HFFc6 (cell line): ENCODE data around the gene TPR. TPM values are rescaled to one million over a fixed set of nuclear protein-coding genes. Genes with fewer than 3 reads are reported as not detected.
A peak's percentile ranks its signal among the peaks of the same experiment; 100 is the strongest.

ENCODE experiments used
- DNase-seq: peaks from one replicate; pipeline ENCODE4 v3.0.0-alpha.2; 2018
- H3K27ac Mint-ChIP-seq: 2 replicates; pipeline ENCODE4 v1.8.0; 2020; ENCODE audit warnings: mild to moderate bottlenecking, mixed read lengths
- H3K27me3 Mint-ChIP-seq: 2 replicates; pipeline ENCODE4 v1.8.0; 2021; ENCODE audit warnings: mild to moderate bottlenecking, moderate library complexity, mixed read lengths; ENCODE audit not compliant: insufficient read depth
- H3K36me3 Mint-ChIP-seq: 2 replicates; pipeline ENCODE4 v1.8.0; 2021; ENCODE audit warnings: low read depth, mixed read lengths
- H3K4me1 Mint-ChIP-seq: 2 replicates; pipeline ENCODE4 v1.8.0; 2020; ENCODE audit warnings: low read depth, mixed read lengths
- H3K4me3 Mint-ChIP-seq: 2 replicates; pipeline ENCODE4 v1.8.0; 2020; ENCODE audit warnings: mild to moderate bottlenecking, moderate library complexity, mixed read lengths
- H3K9me3 Mint-ChIP-seq: 2 replicates; pipeline ENCODE4 v1.8.0; 2020; ENCODE audit warnings: mild to moderate bottlenecking, mixed read lengths
- CTCF ChIP-seq: fragments of 200-600 bp; sonication (generic); IDR thresholded peaks from 2 replicates; pipeline ENCODE4 v1.5.0; 2021; ENCODE audit warnings: antibody characterized with exemption, mild to moderate bottlenecking
- total RNA-seq, 6 experiments: library from RNA; stranded (reverse); fragmentation: NEBNext Ultra II Directional; extraction: Animal tissue kit (Norgen Biotek cat#: 25700); gene quantifications; 2 replicates in 1 of 6; 3 replicates in 5 of 6; pipeline ENCODE4 v1.2.3, GENCODE V29; 2021

TPR gene
- total RNA-seq, 6 experiments from 2014 or later, result 61.4 to 75.6 (median 62.8) TPM

GRCh38 chr1:186307445-186307844 lies 67.6 kb downstream of the TPR start:
- Mint-ChIP-seq H3K4me1 (no peaks in the 10 kb centered on the region), H3K27ac (no peak overlapping the region), H3K4me3 (no peak overlapping the region), H3K36me3 (no peaks in the 10 kb centered on the region), H3K9me3 (no peaks in the 10 kb centered on the region), H3K27me3 (peaks cover 2% of the 10 kb centered on the region; the same call in 1 of the 2 replicates)
- no peak for TF ChIP-seq CTCF
- no peak for DNase-seq

DNA sequence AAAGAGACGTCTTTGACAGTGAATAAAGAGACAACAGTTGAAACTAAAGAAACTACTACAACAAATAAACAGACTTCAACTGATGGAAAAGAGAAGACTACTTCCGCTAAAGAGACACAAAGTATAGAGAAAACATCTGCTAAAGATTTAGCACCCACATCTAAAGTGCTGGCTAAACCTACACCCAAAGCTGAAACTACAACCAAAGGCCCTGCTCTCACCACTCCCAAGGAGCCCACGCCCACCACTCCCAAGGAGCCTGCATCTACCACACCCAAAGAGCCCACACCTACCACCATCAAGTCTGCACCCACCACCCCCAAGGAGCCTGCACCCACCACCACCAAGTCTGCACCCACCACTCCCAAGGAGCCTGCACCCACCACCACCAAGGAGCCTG lies 68.5 kb downstream of the TPR start:
- Mint-ChIP-seq H3K4me1 (no peaks in the 10 kb centered on the region), H3K27me3 (peaks cover 2% of the 10 kb centered on the region; the same call in 1 of the 2 replicates), H3K9me3 (no peaks in the 10 kb centered on the region), H3K27ac (no peak overlapping the region), H3K36me3 (no peaks in the 10 kb centered on the region), H3K4me3 (no peak overlapping the region)
- no peak for DNase-seq
- TF ChIP-seq CTCF, result no peak

DNA sequence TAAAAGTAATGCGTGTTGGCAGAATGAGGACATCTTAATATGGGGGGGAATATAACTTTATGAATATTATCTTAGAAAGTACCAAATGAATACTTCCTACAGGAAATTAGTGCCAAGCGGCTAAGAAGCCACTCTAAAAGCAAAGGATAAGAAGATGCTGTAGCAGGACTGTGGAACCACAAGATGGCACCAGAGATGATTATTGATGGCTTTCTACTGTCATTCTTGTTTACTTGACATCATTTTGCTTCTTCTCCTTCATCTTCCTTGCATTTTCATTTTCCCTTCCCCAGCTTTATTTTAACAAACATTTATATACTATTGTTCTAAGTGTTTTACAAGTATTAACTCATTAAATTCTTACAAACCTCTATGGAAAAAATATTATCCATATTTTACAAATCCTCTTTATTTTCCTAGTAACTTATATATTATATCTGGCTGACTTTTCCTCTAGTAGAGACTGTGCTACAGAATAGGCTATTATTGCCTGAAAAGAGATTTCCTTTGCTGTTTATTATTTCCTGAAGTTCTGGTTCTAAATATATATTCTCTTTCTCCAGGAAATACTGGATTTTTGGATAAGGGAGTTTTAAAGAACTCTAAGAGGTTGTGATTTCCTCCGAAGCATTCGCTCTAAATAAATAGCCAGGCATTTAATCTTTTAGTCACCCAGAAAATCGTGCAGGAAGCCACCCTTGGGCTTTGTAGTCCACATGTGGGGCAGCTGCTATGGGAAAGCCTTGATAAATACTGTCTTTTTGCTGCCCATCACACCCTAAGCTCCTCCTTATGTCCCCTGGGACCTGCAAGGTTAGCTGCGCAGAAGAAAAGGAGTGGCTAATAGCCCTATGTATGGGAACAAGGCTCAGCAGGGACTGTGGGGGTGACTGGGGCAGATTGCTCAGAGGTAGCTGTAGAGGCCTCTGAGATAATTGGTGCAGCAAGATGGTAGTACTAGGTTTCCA lies 69.8 kb downstream of the TPR start:
- Mint-ChIP-seq H3K4me3 (no peak overlapping the region), H3K27ac (no peak overlapping the region), H3K36me3 (no peaks in the 10 kb centered on the region), H3K27me3 (peaks cover 2% of the 10 kb centered on the region; the same call in 1 of the 2 replicates), H3K9me3 (no peaks in the 10 kb centered on the region), H3K4me1 (no peaks in the 10 kb centered on the region)
- TF ChIP-seq CTCF, result peak; percentile 77
- peak; percentile 30 for DNase-seq

DNA sequence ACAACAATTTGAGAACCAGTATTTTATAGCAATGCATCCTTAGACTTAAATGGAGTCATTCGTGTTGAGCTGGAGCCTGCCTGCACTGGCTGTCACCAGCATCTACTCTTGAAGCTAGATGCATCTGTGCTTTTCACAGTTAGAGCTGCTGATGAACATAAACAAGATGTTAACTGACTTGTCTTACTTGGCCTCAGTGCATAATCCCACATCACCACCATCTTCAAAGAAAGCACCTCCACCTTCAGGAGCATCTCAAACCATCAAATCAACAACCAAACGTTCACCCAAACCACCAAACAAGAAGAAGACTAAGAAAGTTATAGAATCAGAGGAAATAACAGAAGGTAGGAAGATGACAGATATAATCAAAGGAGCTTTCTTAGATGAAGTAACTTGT lies 71.1 kb downstream of the TPR start:
- Mint-ChIP-seq H3K4me1 (no peaks in the 10 kb centered on the region), H3K4me3 (no peak overlapping the region), H3K27ac (no peak overlapping the region), H3K27me3 (peaks cover 6% of the 10 kb centered on the region; the same call in 1 of the 2 replicates), H3K36me3 (no peaks in the 10 kb centered on the region), H3K9me3 (no peaks in the 10 kb centered on the region)
- TF ChIP-seq CTCF, result no peak
- DNase-seq, result no peak

DNA sequence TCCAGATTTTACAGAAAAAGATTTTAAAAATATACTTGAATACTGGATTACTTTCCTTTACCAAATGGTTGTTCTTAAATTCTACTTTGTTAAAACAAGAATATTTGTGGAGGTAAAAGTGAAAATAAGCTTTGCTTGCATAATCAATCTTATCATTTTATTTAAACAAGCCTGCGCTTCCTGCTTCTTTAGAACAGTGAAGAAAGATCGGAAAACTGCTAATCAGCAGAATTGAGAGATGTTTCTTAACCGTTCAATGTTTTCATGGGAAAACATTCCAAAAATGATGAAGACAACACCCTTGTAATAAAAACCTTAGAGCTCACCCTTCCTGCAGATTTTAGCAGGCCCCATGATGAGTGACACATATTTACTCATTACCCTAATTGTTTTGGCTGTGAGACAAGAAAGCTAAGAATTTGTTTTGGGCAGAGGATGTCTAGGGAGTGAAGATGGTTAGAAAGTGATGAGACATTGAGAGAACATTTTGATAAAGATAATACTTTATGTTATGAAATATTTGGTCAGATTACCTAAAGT lies 72.6 kb downstream of the TPR start:
- no peaks in the 10 kb centered on the region for H3K9me3 Mint-ChIP-seq
- no peaks in the 10 kb centered on the region for H3K36me3 Mint-ChIP-seq
- H3K27me3 Mint-ChIP-seq, result peaks cover 7% of the 10 kb centered on the region; the same call in 1 of the 2 replicates
- no peak for TF ChIP-seq CTCF
- no peak overlapping the region for H3K27ac Mint-ChIP-seq
- DNase-seq, result no peak
- H3K4me3 Mint-ChIP-seq, result no peak overlapping the region
- no peaks in the 10 kb centered on the region for H3K4me1 Mint-ChIP-seq
